Measurements from ENCODE around the gene EEIG2. TPM values are rescaled to one million over a fixed set of nuclear protein-coding genes. Genes with fewer than 3 reads are reported as not detected.

Gene EEIG2
- total RNA-seq, 1 donor from 2014 or later: 18.8 TPM

GRCh38 chr1:108553905-108554304, 6.0 kb upstream of the EEIG2 start:
- no peak overlapping the region for H3K4me3 Mint-ChIP-seq (ENCODE audit: unreplicated experiment)
- H3K4me1 Mint-ChIP-seq (ENCODE audit: unreplicated experiment): peaks cover 15% of the 10 kb centered on the region
- no peaks in the 10 kb centered on the region for H3K27me3 Mint-ChIP-seq (ENCODE audit: unreplicated experiment)
- no peak for DNase-seq (ENCODE audit: low spot score)
- no peak overlapping the region for H3K27ac Mint-ChIP-seq (ENCODE audit: unreplicated experiment)
- no peaks in the 10 kb centered on the region for H3K36me3 Mint-ChIP-seq (ENCODE audit: low read depth, unreplicated experiment)
- no peaks in the 10 kb centered on the region for H3K9me3 Mint-ChIP-seq (ENCODE audit: unreplicated experiment)
- no peak for TF ChIP-seq CTCF (IDR thresholded peaks at IDR 0.05; ENCODE audit: unreplicated experiment)

GRCh38 chr1:108554682-108555427, 5.0 kb upstream of the EEIG2 start:
- Mint-ChIP-seq H3K36me3 (ENCODE audit: low read depth, unreplicated experiment) (no peaks in the 10 kb centered on the region), H3K9me3 (ENCODE audit: unreplicated experiment) (no peaks in the 10 kb centered on the region), H3K4me3 (ENCODE audit: unreplicated experiment) (no peak overlapping the region), H3K4me1 (ENCODE audit: unreplicated experiment) (peaks cover 8% of the 10 kb centered on the region), H3K27me3 (ENCODE audit: unreplicated experiment) (no peaks in the 10 kb centered on the region), H3K27ac (ENCODE audit: unreplicated experiment) (no peak overlapping the region)
- no peak for DNase-seq (ENCODE audit: low spot score)
- TF ChIP-seq CTCF (IDR thresholded peaks at IDR 0.05; ENCODE audit: unreplicated experiment): no peak

- Mint-ChIP-seq H3K4me3 (ENCODE audit: unreplicated experiment) (no peak overlapping the region), H3K9me3 (ENCODE audit: unreplicated experiment) (no peaks in the 10 kb centered on the region), H3K36me3 (ENCODE audit: low read depth, unreplicated experiment) (no peaks in the 10 kb centered on the region), H3K27ac (ENCODE audit: unreplicated experiment) (no peak overlapping the region), H3K27me3 (ENCODE audit: unreplicated experiment) (peaks cover 2% of the 10 kb centered on the region), H3K4me1 (ENCODE audit: unreplicated experiment) (peaks cover 14% of the 10 kb centered on the region)
- no peak for DNase-seq (ENCODE audit: low spot score)
- no peak for TF ChIP-seq CTCF (IDR thresholded peaks at IDR 0.05; ENCODE audit: unreplicated experiment)
These were observed 3.8 kb upstream of the EEIG2 start for GRCh38 chr1:108556066-108556465.

- TF ChIP-seq CTCF (IDR thresholded peaks at IDR 0.05; ENCODE audit: unreplicated experiment): no peak
- H3K27ac Mint-ChIP-seq (ENCODE audit: unreplicated experiment): no peak overlapping the region
- H3K9me3 Mint-ChIP-seq (ENCODE audit: unreplicated experiment): no peaks in the 10 kb centered on the region
- no peak for DNase-seq (ENCODE audit: low spot score)
- H3K4me3 Mint-ChIP-seq (ENCODE audit: unreplicated experiment): no peak overlapping the region
- H3K4me1 Mint-ChIP-seq (ENCODE audit: unreplicated experiment): peaks cover 15% of the 10 kb centered on the region
- H3K27me3 Mint-ChIP-seq (ENCODE audit: unreplicated experiment): peaks cover 2% of the 10 kb centered on the region
- H3K36me3 Mint-ChIP-seq (ENCODE audit: low read depth, unreplicated experiment): no peaks in the 10 kb centered on the region
These were observed 3.4 kb upstream of the EEIG2 start for GRCh38 chr1:108556499-108556898.

GRCh38 chr1:108557296-108557695, 2.6 kb upstream of the EEIG2 start:
- no peaks in the 10 kb centered on the region for H3K9me3 Mint-ChIP-seq (ENCODE audit: unreplicated experiment)
- no peak for TF ChIP-seq CTCF (IDR thresholded peaks at IDR 0.05; ENCODE audit: unreplicated experiment)
- H3K4me3 Mint-ChIP-seq (ENCODE audit: unreplicated experiment): no peak overlapping the region
- no peak overlapping the region for H3K27ac Mint-ChIP-seq (ENCODE audit: unreplicated experiment)
- H3K4me1 Mint-ChIP-seq (ENCODE audit: unreplicated experiment): peaks cover 22% of the 10 kb centered on the region
- no peak for DNase-seq (ENCODE audit: low spot score)
- no peaks in the 10 kb centered on the region for H3K36me3 Mint-ChIP-seq (ENCODE audit: low read depth, unreplicated experiment)
- peaks cover 2% of the 10 kb centered on the region for H3K27me3 Mint-ChIP-seq (ENCODE audit: unreplicated experiment)
